Measurements from ENCODE around the gene PYGM.
"Not testable (repeated sequence)": the region's sequence is repeated elsewhere in the genome, so short reads cannot be mapped to it uniquely, and the experiment has no call there.

PYGM gene

GRCh38 chr11:64710418-64711137 lies 49.2 kb downstream of the PYGM start:
- TF ChIP-seq CTCF (conservative IDR thresholded peaks at IDR 0.05; ENCODE audit: low read depth, low read length), result no peak
- DNase-seq (ENCODE audit: low read depth), result no peak
- H3K4me3 ChIP-seq (ENCODE audit: low read length), result no peak overlapping the region

- DNase-seq (ENCODE audit: low read depth), result no peak
- no peak for TF ChIP-seq CTCF (conservative IDR thresholded peaks at IDR 0.05; ENCODE audit: low read depth, low read length)
- H3K4me3 ChIP-seq (ENCODE audit: low read length), result no peak overlapping the region
Observed at GRCh38 chr11:64705501-64705900, 54.3 kb downstream of the PYGM start.

GRCh38 chr11:64703048-64703447 lies 56.7 kb downstream of the PYGM start:
- no peak overlapping the region for H3K4me3 ChIP-seq (ENCODE audit: low read length)
- no peak for TF ChIP-seq CTCF (conservative IDR thresholded peaks at IDR 0.05; ENCODE audit: low read depth, low read length)
- DNase-seq (ENCODE audit: low read depth), result no peak

- not testable (repeated sequence) for DNase-seq (ENCODE audit: low read depth); H3K4me3 ChIP-seq (ENCODE audit: low read length)
Observed at GRCh38 chr11:64701956-64702355, 57.8 kb downstream of the PYGM start.

GRCh38 chr11:64698427-64698826 lies 61.3 kb downstream of the PYGM start:
- H3K4me3 ChIP-seq (ENCODE audit: low read length), result no peak overlapping the region
- no peak for TF ChIP-seq CTCF (conservative IDR thresholded peaks at IDR 0.05; ENCODE audit: low read depth, low read length)
- no peak for DNase-seq (ENCODE audit: low read depth)

- no peak overlapping the region for H3K4me3 ChIP-seq (ENCODE audit: low read length)
- no peak for DNase-seq (ENCODE audit: low read depth)
Observed at GRCh38 chr11:64697663-64698375, 62.0 kb downstream of the PYGM start.

More at GRCh38 chr11:64697663-64698375, 62.0 kb downstream of the PYGM start:
- no peak for TF ChIP-seq CTCF (conservative IDR thresholded peaks at IDR 0.05; ENCODE audit: low read depth, low read length)

Data from retinal pigment epithelial cell (primary cell).